ENCODE data around the gene FANCB. TPM values are rescaled to one million over a fixed set of nuclear protein-coding genes. Genes with fewer than 3 reads are reported as not detected.

The FANCB gene
- total and polyA plus RNA-seq, 9 of the 15 experiments (the other 6 are each of a cell fraction or from before 2014, with no cell fraction given), result 6.5 to 21.3 (median 14.6) TPM

DNA sequence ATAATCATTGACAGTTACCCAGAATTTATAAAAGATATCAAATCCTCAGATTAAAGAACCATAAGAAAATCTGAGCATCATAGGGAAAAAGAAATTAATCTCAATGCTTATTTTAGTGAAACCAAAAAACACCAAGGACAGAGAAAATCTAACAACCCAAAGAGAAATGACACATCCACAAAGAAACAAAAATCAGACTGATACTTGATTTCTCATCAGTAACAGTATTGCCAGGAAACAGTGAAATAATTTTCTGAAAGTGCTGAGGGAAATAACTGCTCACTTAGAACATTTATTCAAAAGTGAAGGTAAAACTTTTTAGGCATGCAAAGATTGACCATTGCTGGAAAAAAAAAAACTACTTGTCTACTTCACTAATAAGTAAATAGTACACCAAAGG is 11.0 kb upstream of the FANCB start:
- no peak overlapping the region for H3K9ac ChIP-seq (ENCODE audit: insufficient read depth in 1 of 2, low read depth in 2 of 2, low read length in 2 of 2)
- ChIA-PET CTCF (ENCODE audit: low intra/inter-chr PET ratio) (no interaction called here), POLR2A (no interaction called here)
- no peak for DNase-seq (ENCODE audit: extremely low read depth in 1 of 4, low spot score in 3 of 4)
- H2AFZ ChIP-seq (ENCODE audit: low read depth, low read length), result no peak overlapping the region
- H3K79me2 ChIP-seq (ENCODE audit: control insufficient read depth, insufficient read depth, low read length), result peaks cover 2% of the 10 kb centered on the region; the same call in 1 of the 3 replicates
- H3K36me3 ChIP-seq (ENCODE audit: control insufficient read depth, insufficient read depth, low read length), result 0 out of 3 replicates have a peak, but pooled peaks cover 3% of the 10 kb centered on the region
- no peaks in the 10 kb centered on the region for H4K20me1 ChIP-seq (replicated peaks; ENCODE audit: control insufficient read depth, insufficient read depth, low read length)
- no peaks in the 10 kb centered on the region for H3K4me1 ChIP-seq (replicated peaks in 1 of 2; ENCODE audit: control insufficient read depth in 2 of 2, insufficient read depth in 2 of 2, low read length in 2 of 2)
- in situ Hi-C loops (cut with MboI), result no loop called here
- intact Hi-C loops (cut with micrococcal nuclease), result no loop called here
- no peak overlapping the region for H3K27ac ChIP-seq (ENCODE audit: extremely low read depth, low read depth, low read length)
- no peak for ATAC-seq
- BruUV-seq (replicated peaks), result no TSS peak
- no peaks in the 10 kb centered on the region for H3K9me3 ChIP-seq (replicated peaks; ENCODE audit: control insufficient read depth, insufficient read depth, low read depth, low read length)
- FAIRE-seq, result no peak
- H3K9me1 ChIP-seq (ENCODE audit: control insufficient read depth, insufficient read depth, low read length), result no peaks in the 10 kb centered on the region
- TF ChIP-seq NR1H2 (CRISPR knock-in tag; IDR thresholded peaks at IDR 0.05) (no peak), SRSF7 (optimal IDR thresholded peaks at IDR 0.05; ENCODE audit: low read depth, low read length) (no peak), SMAD3 (CRISPR knock-in tag; conservative IDR thresholded peaks at IDR 0.05) (no peak), IRF9 (tag; IDR thresholded peaks at IDR 0.05) (no peak), SAP30 (IDR thresholded peaks at IDR 0.05; ENCODE audit: borderline replicate concordance, insufficient read depth, low read depth, low read length, poor library complexity, severe bottlenecking) (no peak), NFATC3 (IDR thresholded peaks at IDR 0.05) (no peak), RNF219 (CRISPR knock-in tag; IDR thresholded peaks at IDR 0.05) (no peak), POLR2AphosphoS2 (IDR thresholded peaks at IDR 0.05; ENCODE audit: low read length) (no peak), HNRNPLL (IDR thresholded peaks at IDR 0.05; ENCODE audit: low read depth, low read length, poor library complexity, severe bottlenecking) (no peak), CTBP1 (IDR thresholded peaks at IDR 0.05; ENCODE audit: borderline replicate concordance) (no peak), MYBL2 (IDR thresholded peaks at IDR 0.05; ENCODE audit: low read depth) (no peak), MYBL2 (CRISPR knock-in tag; IDR thresholded peaks at IDR 0.05; ENCODE audit: borderline replicate concordance) (no peak), ZBTB12 (CRISPR knock-in tag; IDR thresholded peaks at IDR 0.05) (no peak), RFX7 (CRISPR knock-in tag; IDR thresholded peaks at IDR 0.05) (no peak), PRMT5 (CRISPR knock-in tag; IDR thresholded peaks at IDR 0.05) (no peak), KLF13 (tag; IDR thresholded peaks at IDR 0.05; ENCODE audit: borderline replicate concordance, low read depth) (no peak), PYGO2 (tag; IDR thresholded peaks at IDR 0.05) (no peak), MCM3 (IDR thresholded peaks at IDR 0.05) (no peak), KHSRP (IDR thresholded peaks at IDR 0.05) (no peak)
- TF ChIP-seq, protein P1, sequence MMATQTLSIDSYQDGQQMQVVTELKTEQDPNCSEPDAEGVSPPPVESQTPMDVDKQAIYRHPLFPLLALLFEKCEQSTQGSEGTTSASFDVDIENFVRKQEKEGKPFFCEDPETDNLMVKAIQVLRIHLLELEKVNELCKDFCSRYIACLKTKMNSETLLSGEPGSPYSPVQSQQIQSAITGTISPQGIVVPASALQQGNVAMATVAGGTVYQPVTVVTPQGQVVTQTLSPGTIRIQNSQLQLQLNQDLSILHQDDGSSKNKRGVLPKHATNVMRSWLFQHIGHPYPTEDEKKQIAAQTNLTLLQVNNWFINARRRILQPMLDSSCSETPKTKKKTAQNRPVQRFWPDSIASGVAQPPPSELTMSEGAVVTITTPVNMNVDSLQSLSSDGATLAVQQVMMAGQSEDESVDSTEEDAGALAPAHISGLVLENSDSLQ (IDR thresholded peaks at IDR 0.05), result no peak
- H3K27me3 ChIP-seq (ENCODE audit: control insufficient read depth in 2 of 2, insufficient read depth in 2 of 2, low read length in 2 of 2), result no peaks in the 10 kb centered on the region
- no peak overlapping the region for H3K4me2 ChIP-seq (ENCODE audit: insufficient read depth, low read length)
- H3K4me3 ChIP-seq, result no peak overlapping the region

Data from K562 (cell line).